SU-DHL-6 (cell line): ENCODE measurements around the gene MEF2C.

ENCODE experiments used
- H2AFZ ChIP-seq: fragments of 200-600 bp; sonication (generic); 2 replicates; pipeline ENCODE4 v1.6.1; 2014; ENCODE audit warnings: low read depth, mild to moderate bottlenecking, moderate library complexity, mixed read lengths, antibody characterized with exemption, low read length; ENCODE audit not compliant: severe bottlenecking
- H3F3A ChIP-seq: fragments of 200-600 bp; shearing (Covaris generic); 2 replicates; pipeline ENCODE4 v1.6.0; 2016; ENCODE audit warnings: antibody characterized with exemption, mild to moderate bottlenecking; ENCODE audit not compliant: insufficient read depth
- H3K27ac ChIP-seq: fragments of 200-600 bp; sonication (generic); 2 replicates; pipeline ENCODE4 v1.5.1; 2016; ENCODE audit warnings: low read depth, mild to moderate bottlenecking, low read length, moderate library complexity, mixed read lengths
- H3K27me3 ChIP-seq: fragments of 200-600 bp; sonication (generic), shearing (Covaris generic); 2 replicates; pipeline ENCODE4 v1.6.0; 2014; ENCODE audit warnings: mild to moderate bottlenecking, low read length
- H3K36me3 ChIP-seq: fragments of 200-600 bp; sonication (generic); 2 replicates; pipeline ENCODE4 v1.6.1; 2014; ENCODE audit warnings: mild to moderate bottlenecking, low read length, mixed read lengths
- H3K4me2 ChIP-seq: fragments of 300-600, 200-600 bp; shearing (Covaris generic), sonication (generic); 2 replicates; pipeline ENCODE4 v1.6.0; 2014; ENCODE audit warnings: low read length, low read depth, mild to moderate bottlenecking; ENCODE audit not compliant: poor library complexity, severe bottlenecking
- H3K4me3 ChIP-seq: fragments of 200-600 bp; sonication (generic); 2 replicates; pipeline ENCODE4 v1.5.1; 2014; ENCODE audit warnings: antibody characterized with exemption, low read length, mild to moderate bottlenecking, mixed read lengths; ENCODE audit not compliant: insufficient read depth, poor library complexity, severe bottlenecking
- H3K79me2 ChIP-seq: fragments of 200-600 bp; sonication (generic); 2 replicates; pipeline ENCODE4 v1.6.1; 2014; ENCODE audit warnings: mild to moderate bottlenecking, low read length, moderate library complexity; ENCODE audit not compliant: insufficient read depth
- H3K9ac ChIP-seq: fragments of 200-600 bp; sonication (generic); 2 replicates; pipeline ENCODE4 v1.7.0; 2014; ENCODE audit warnings: mild to moderate bottlenecking, low read length
- H3K9me2 ChIP-seq: fragments of 200-600 bp; sonication (generic); replicated peaks from 2 replicates; pipeline ENCODE4 v1.6.1; 2014; ENCODE audit warnings: low read length; ENCODE audit not compliant: insufficient read depth
- H3K9me3 ChIP-seq: fragments of 200-600 bp; sonication (generic); 2 replicates; pipeline ENCODE4 v1.6.1; 2014; ENCODE audit warnings: low read length, mixed read lengths; ENCODE audit not compliant: insufficient read depth
- H4K20me1 ChIP-seq: fragments of 200-600 bp; sonication (generic); 2 replicates; pipeline ENCODE4 v1.6.1; 2014; ENCODE audit warnings: low read depth, mild to moderate bottlenecking, antibody characterized with exemption, low read length, moderate library complexity, mixed read lengths
- CTCF ChIP-seq: fragments of 200-600 bp; sonication (generic); IDR thresholded peaks from one replicate; pipeline ENCODE4 v1.5.1; 2017; ENCODE audit warnings: antibody characterized with exemption, mild to moderate bottlenecking, low read length, moderate library complexity; ENCODE audit not compliant: insufficient read depth, poor library complexity, severe bottlenecking
- EZH2phosphoT487 ChIP-seq: fragments of 200-600 bp; sonication (generic), shearing (Covaris generic); conservative IDR thresholded peaks from 2 replicates; pipeline ENCODE4 v1.6.1; 2018; ENCODE audit warnings: mild to moderate bottlenecking, antibody characterized with exemption, low read length, moderate library complexity, mixed read lengths

Gene MEF2C

GRCh38 chr5:88826646-88827585, 56.1 kb downstream of the MEF2C start:
- peak overlapping the region; percentile 87 for H3K27ac ChIP-seq
- peak overlapping the region; percentile 39 for H3K4me3 ChIP-seq
- no peaks in the 10 kb centered on the region for H3K36me3 ChIP-seq
- no peak for TF ChIP-seq EZH2phosphoT487
- no peak for TF ChIP-seq CTCF
- H3K9me3 ChIP-seq: no peaks in the 10 kb centered on the region
- peaks cover 33% of the 10 kb centered on the region for H3F3A ChIP-seq
- H3K79me2 ChIP-seq: no peaks in the 10 kb centered on the region
- H4K20me1 ChIP-seq: no peaks in the 10 kb centered on the region
- H3K9me2 ChIP-seq: no peaks in the 10 kb centered on the region
- H2AFZ ChIP-seq: peak overlapping the region; percentile 66
- peak overlapping the region; percentile 74 for H3K4me2 ChIP-seq
- no peaks in the 10 kb centered on the region for H3K27me3 ChIP-seq
- H3K9ac ChIP-seq: peak overlapping the region; percentile 35

GRCh38 chr5:88825584-88826315, 57.2 kb downstream of the MEF2C start:
- no peaks in the 10 kb centered on the region for H3K9me2 ChIP-seq
- H3K9me3 ChIP-seq: no peaks in the 10 kb centered on the region
- H3F3A ChIP-seq: peaks cover 33% of the 10 kb centered on the region
- no peaks in the 10 kb centered on the region for H4K20me1 ChIP-seq
- H3K27me3 ChIP-seq: no peaks in the 10 kb centered on the region
- peak overlapping the region; percentile 74 for H3K4me2 ChIP-seq
- no peaks in the 10 kb centered on the region for H3K79me2 ChIP-seq
- peak overlapping the region; percentile 35 for H3K9ac ChIP-seq
- H2AFZ ChIP-seq: peak overlapping the region; percentile 62
- H3K27ac ChIP-seq: peak overlapping the region; percentile 87
- no peak for TF ChIP-seq CTCF
- TF ChIP-seq EZH2phosphoT487: no peak
- 0 out of 2 replicates have a peak, but pooled peaks cover 2% of the 10 kb centered on the region for H3K36me3 ChIP-seq
- H3K4me3 ChIP-seq: peak overlapping the region; percentile 39

GRCh38 chr5:88824892-88825583, 57.9 kb downstream of the MEF2C start:
- TF ChIP-seq CTCF (no peak), EZH2phosphoT487 (no peak)
- no peaks in the 10 kb centered on the region for H4K20me1 ChIP-seq
- H3K36me3 ChIP-seq: 0 out of 2 replicates have a peak, but pooled peaks cover 2% of the 10 kb centered on the region
- H3F3A ChIP-seq: peaks cover 33% of the 10 kb centered on the region
- no peaks in the 10 kb centered on the region for H3K79me2 ChIP-seq
- no peak overlapping the region for H3K9ac ChIP-seq
- H2AFZ ChIP-seq: no peak overlapping the region
- H3K4me2 ChIP-seq: peak overlapping the region; percentile 74
- H3K9me2 ChIP-seq: no peaks in the 10 kb centered on the region
- peak overlapping the region; percentile 87 for H3K27ac ChIP-seq
- no peaks in the 10 kb centered on the region for H3K27me3 ChIP-seq
- H3K9me3 ChIP-seq: no peaks in the 10 kb centered on the region
- peak overlapping the region; percentile 39 for H3K4me3 ChIP-seq
